ENCODE data around the gene PTTG1IP.

GRCh38 chr21:44801468-44802395 lies 71.8 kb downstream of the PTTG1IP start, which contains the start of gene UBE2G2:
- TF ChIP-seq POLR2A (IDR thresholded peaks at IDR 0.05; ENCODE audit: extremely low read depth, insufficient read length) (peak; percentile 88), MAX (IDR thresholded peaks at IDR 0.05; ENCODE audit: low read depth, low read length) (peak; percentile 94), CTCF (IDR thresholded peaks at IDR 0.05; ENCODE audit: low read depth, low read length) (no peak)
